ENCODE data around the gene PAM. TPM values are rescaled to one million over a fixed set of nuclear protein-coding genes. Genes with fewer than 3 reads are reported as not detected.
"Not testable (repeated sequence)": the region's sequence is repeated elsewhere in the genome, so short reads cannot be mapped to it uniquely, and the experiment has no call there.

The PAM gene
- total RNA-seq, 2 experiments from 2014 or later, result 63.4 to 65.8 TPM

DNA sequence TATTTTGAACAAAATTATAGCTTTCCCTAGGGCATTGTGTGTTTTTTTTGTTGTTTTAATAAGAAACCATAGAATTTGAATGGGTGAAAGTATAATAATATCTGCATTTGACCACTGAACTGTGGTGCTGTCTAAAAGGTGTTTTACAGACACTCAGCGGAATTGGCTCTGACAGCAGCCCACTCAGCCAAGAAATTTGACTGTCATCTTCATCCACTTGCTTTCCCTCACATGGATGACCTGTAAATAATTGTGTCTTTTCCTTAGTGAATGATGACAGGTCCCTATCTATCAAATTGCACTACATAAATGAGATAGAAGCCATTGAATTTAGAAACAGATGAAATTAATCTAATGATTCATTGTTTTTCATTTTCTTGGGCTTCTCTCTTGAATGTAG lies 150.0 kb downstream of the PAM start:
- no peak overlapping the region for H3K27ac Mint-ChIP-seq
- H3K27me3 Mint-ChIP-seq, result no peaks in the 10 kb centered on the region
- intact Hi-C loops (cut with micrococcal nuclease), result no loop called here
- TF ChIP-seq, protein P1, sequence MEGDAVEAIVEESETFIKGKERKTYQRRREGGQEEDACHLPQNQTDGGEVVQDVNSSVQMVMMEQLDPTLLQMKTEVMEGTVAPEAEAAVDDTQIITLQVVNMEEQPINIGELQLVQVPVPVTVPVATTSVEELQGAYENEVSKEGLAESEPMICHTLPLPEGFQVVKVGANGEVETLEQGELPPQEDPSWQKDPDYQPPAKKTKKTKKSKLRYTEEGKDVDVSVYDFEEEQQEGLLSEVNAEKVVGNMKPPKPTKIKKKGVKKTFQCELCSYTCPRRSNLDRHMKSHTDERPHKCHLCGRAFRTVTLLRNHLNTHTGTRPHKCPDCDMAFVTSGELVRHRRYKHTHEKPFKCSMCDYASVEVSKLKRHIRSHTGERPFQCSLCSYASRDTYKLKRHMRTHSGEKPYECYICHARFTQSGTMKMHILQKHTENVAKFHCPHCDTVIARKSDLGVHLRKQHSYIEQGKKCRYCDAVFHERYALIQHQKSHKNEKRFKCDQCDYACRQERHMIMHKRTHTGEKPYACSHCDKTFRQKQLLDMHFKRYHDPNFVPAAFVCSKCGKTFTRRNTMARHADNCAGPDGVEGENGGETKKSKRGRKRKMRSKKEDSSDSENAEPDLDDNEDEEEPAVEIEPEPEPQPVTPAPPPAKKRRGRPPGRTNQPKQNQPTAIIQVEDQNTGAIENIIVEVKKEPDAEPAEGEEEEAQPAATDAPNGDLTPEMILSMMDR (IDR thresholded peaks at IDR 0.05), result no peak
- no peak overlapping the region for H3K4me3 Mint-ChIP-seq
- ChIA-PET POLR2A (no interaction called here), CTCF (no interaction called here)
- DNase-seq, result no peak
- H3K4me1 Mint-ChIP-seq (ENCODE audit: low read depth), result no peaks in the 10 kb centered on the region
- H3K36me3 Mint-ChIP-seq (ENCODE audit: low read depth), result peaks cover 16% of the 10 kb centered on the region
- no peak for ATAC-seq
- H3K9me3 Mint-ChIP-seq, result no peaks in the 10 kb centered on the region

DNA sequence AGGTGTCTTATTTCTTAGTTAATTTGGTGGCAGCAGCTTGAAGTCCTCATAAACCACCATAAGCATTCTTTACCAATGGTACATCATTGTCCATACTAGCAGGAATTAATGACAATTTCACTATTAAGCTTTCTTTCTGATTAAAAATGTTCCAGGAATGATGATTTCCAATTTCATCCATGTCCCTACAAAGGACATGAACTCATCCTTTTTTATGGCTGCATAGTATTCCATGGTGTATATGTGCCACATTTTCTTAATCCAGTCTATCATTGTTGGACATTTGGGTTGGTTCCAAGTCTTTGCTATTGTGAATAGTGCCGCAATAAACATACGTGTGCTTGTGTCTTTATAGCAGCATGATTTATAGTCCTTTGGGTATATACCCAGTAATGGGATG lies 152.0 kb downstream of the PAM start:
- CTCF ChIA-PET, H3K27ac Mint-ChIP-seq, POLR2A ChIA-PET: not testable (repeated sequence)

DNA sequence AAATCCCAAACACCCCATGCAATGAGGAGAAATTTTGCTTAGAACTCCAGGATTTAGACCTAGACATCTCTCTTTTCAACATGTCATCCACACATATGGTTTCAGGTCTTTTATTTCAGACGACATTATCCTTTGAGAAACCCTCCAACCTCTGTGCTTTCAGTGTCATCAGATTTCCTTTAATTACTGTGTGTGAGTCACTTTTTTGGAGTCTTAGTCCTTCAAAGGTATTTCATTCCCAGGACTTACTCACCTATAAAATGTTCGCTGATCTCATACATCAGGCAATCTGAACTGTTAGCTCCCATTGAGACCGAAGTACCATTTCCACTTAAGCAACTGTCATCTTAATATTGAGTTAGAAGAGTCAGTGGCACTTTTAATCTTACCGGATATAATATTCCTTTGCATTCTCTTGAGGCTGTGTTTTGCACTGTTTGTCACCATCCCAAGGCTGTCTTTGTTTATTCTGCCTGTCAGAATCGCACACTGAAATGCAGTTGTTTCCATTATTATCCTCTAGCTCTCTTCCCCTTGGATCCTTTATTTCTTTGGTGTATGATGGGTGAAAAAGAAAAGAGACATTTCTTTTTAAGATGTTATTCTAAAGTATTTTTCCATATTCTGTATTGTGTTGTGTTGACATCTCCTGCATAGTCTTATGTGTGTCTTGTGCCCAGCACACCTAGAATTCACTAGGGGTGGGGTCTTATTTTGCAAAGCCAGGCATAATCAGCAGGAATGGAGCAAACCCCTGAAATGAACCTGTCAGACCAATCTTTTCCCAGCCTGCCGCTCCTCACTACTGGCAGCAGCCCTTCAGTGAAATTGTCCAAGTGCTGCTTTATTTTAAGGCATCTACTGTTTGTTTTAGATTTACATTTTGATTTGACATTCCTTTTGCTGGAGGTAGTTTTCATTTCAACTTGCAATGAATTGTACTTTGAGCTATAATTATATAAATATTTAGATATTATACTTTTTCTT lies 155.4 kb downstream of the PAM start:
- Mint-ChIP-seq H3K36me3 (ENCODE audit: low read depth) (peaks cover 16% of the 10 kb centered on the region), H3K4me3 (no peak overlapping the region), H3K27me3 (no peaks in the 10 kb centered on the region), H3K27ac (no peak overlapping the region), H3K4me1 (ENCODE audit: low read depth) (peaks cover 6% of the 10 kb centered on the region), H3K9me3 (no peaks in the 10 kb centered on the region)
- TF ChIP-seq, protein P1 (IDR thresholded peaks at IDR 0.05), result no peak
- no peak for DNase-seq
- intact Hi-C loops (cut with micrococcal nuclease), result no loop called here
- ATAC-seq, result no peak
- ChIA-PET CTCF (no interaction called here), POLR2A (interaction anchor here (0.6 kb wide), 1 partner anchor 20 kb away, joined by 3 read pairs; no protein-coding TSS in a partner anchor)

More for the DNA sequence above, 152.0 kb downstream of the PAM start:
- H3K9me3 Mint-ChIP-seq; H3K4me1 Mint-ChIP-seq (ENCODE audit: low read depth); intact Hi-C loops (cut with micrococcal nuclease); DNase-seq; ATAC-seq; H3K27me3 Mint-ChIP-seq; H3K4me3 Mint-ChIP-seq: not testable (repeated sequence)
- H3K36me3 Mint-ChIP-seq (ENCODE audit: low read depth), result peaks cover 15% of the 10 kb centered on the region

DNA sequence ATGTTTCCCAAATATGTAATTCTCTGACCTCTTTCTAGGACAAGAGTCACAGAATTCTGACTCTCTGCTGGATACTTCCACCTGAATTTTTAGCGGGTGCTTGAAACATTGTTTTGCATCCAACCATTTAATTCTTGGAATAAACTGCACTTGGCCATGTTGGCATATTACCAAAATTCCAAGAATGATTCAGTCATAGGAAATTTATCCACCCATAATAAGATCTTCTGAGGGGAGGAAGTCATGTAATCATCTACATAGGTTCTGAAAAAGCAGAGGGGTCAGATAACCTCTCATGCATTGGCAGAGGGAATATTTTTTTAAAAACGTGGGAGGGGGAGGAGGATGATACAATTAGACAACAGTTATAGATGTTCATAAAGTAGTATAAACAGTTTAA lies 156.9 kb downstream of the PAM start:
- H3K36me3 Mint-ChIP-seq (ENCODE audit: low read depth), result peaks cover 3% of the 10 kb centered on the region
- intact Hi-C loops (cut with micrococcal nuclease), result no loop called here
- CTCF ChIA-PET, result no interaction called here
- TF ChIP-seq, protein P1 (IDR thresholded peaks at IDR 0.05), result no peak
- H3K27me3 Mint-ChIP-seq, result no peaks in the 10 kb centered on the region
- H3K9me3 Mint-ChIP-seq, result no peaks in the 10 kb centered on the region
- POLR2A ChIA-PET, result no interaction called here
- H3K27ac Mint-ChIP-seq, result no peak overlapping the region
- DNase-seq (no peak), ATAC-seq (no peak)
- H3K4me1 Mint-ChIP-seq (ENCODE audit: low read depth), result peaks cover 6% of the 10 kb centered on the region
- H3K4me3 Mint-ChIP-seq, result no peak overlapping the region

DNA sequence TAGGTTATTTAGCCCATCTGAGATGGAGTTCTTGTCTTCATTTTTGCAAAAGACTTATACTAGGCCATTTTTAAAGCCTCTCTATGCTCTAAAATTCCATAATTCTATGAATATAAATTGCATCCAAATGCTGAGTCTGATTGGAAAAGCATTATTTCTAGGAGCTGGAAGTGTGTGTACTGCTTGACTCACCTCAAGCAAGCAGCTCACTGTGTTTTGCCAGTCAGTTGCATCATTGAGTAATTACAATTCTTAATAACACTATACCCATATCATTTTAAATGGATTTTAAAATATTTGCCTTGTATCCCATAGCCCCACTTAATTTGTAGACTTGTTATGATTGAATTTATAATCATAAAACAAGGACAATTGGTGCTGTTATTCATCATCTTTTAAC lies 161.0 kb downstream of the PAM start:
- TF ChIP-seq, protein P1 (IDR thresholded peaks at IDR 0.05), result no peak
- Mint-ChIP-seq H3K9me3 (no peaks in the 10 kb centered on the region), H3K36me3 (ENCODE audit: low read depth) (peaks cover 1% of the 10 kb centered on the region), H3K27ac (no peak overlapping the region), H3K4me3 (no peak overlapping the region), H3K4me1 (ENCODE audit: low read depth) (no peaks in the 10 kb centered on the region), H3K27me3 (no peaks in the 10 kb centered on the region)
- CTCF ChIA-PET, result no interaction called here
- intact Hi-C loops (cut with micrococcal nuclease), result no loop called here
- POLR2A ChIA-PET, result no interaction called here
- ATAC-seq (no peak), DNase-seq (no peak)
